HG03378 (cell line): ENCODE results near the gene KRTAP2-2.

Source experiments
- ATAC-seq: cut with Tn5 transposase; IDR thresholded peaks from one replicate; pipeline ENCODE4 v1.9.1; 2021; ENCODE audit warnings: mild to moderate bottlenecking, moderate library complexity; ENCODE audit not compliant: unreplicated experiment

Gene KRTAP2-2

DNA sequence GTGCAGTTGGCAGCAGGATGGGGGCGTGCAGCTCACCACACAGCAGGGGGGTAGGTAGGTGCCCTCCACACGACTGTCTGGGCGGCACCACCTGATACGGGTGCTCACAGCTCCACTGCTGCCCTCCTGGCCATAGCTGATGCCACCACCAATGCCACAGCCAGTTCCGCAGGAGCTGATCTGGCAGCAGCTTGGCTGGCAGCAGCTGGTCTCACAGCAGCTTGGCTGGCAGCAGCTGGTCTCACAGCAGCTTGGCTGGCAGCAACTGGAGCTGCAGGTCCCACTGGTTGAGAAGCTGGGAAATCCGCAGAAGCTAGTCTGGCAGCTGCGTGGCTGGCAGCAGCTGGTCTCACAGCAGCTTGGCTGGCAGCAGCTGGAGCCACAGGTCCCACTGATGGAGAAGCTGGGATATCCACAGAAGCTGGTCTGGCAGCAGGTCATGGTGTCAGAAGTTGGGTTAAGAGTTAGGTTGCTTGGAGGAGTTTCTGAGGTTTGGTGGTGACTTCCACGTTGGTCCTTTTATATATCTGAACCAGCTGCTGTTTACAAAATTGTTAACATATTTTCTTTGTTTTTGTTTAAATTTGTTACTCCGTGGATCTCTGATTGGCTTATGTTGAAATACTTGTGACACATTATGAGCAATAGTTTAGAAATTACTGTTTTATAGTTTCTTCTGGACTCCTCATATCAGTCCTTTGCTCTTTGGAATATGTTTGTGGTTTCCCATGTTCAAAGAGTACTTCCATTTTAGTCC, 28.1 kb downstream of the KRTAP2-2 start, which contains the start of gene KRTAP1-5:
KRTAP1-5 (minus strand) TSS at position 494 of the 757 bp plus-strand sequence; CDS start at position 441, 53 bp downstream.
- no peak for ATAC-seq

GRCh38 chr17:41024697-41025096, 30.3 kb downstream of the KRTAP2-2 start:
- ATAC-seq, result no peak

DNA sequence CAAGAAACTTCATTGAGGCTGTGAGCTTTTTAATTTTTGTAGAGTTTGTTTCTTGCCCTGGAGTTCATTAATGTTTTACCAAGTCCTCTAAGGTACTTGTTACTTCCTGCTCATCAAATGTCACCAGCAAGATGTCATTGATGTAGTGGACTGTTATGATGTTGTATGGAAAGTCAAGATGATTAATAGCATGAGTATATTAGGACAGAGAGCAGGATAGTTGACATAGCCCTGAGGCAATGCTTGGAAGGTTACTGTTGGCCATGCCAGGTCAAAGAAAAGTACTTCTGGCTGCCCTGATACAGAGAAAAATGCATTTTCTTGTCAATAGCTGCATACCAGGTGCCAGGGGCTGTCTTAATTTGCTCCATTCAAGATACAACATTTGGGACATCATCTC, 34.7 kb downstream of the KRTAP2-2 start:
- no peak for ATAC-seq

GRCh38 chr17:41019415-41019814, 35.6 kb downstream of the KRTAP2-2 start:
- no peak for ATAC-seq

- ATAC-seq, result no peak
Measured at GRCh38 chr17:41018541-41018940, 36.5 kb downstream of the KRTAP2-2 start.

DNA sequence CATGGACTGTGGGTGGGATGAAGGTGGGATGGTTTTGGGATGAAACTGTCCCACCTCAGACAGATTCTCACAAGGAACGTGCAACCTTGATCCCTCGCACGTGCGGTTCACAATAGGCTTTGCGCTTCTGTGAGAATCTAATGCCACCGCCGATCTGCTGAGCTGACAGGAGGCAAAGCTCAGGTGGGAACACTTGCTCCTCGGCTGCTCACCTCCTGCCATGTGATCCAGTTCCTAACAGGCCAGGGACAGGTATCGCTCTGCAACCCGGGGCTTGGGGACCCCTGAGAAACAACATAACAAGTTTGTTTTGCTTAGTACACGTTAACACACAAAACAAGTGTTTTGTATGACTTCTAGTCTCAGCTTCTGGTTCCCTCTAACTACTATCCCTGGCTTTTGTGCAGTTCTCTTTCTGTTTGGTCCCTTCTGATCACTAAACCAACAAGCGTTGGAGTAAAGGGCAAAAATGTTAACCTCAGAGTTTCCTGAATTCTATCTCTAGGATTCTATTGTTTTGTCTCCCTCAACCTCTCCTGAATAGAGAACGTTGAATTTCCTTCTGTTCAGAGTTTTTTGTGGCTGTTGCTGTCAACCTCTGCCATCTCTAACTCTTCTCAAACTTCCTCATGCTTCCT, 38.3 kb downstream of the KRTAP2-2 start:
- ATAC-seq, result no peak

DNA sequence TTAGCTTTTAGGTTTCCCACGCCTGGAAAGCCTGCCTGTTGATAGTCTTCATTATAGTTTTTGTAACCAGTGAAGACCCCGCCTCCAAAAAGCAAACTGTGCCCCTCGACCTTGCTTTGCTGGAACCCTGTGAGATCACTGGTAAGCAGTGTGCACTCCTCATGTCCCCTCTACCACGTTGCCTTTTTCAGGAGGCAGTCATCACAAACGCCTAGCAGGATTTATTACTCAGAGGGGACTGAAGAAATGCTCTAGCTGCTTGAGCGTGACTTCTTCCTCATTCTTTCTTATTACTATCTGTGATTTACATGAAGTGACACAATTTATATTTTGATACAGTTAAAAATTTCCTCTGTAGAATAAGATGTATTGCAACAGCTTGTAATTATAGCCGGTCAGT, 39.6 kb downstream of the KRTAP2-2 start:
- no peak for ATAC-seq

DNA sequence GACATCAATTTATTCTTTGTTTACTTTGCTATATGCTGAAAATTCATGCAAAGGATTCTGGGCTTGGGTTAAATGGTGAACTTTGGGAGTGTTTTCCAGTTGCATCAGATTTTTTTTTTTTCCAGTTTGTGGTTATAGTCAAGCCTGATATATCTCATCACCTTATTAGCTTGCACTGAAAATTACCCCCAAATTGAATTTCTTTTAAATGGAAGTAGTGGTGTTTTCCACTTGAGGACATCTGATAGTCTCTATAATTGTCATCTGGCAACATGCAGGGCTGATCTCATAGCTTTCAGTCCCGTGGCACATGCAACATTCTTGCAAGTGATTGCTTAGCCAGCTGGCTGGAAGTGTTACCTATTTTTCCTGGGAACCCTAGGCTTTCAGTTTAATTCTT, 41.4 kb downstream of the KRTAP2-2 start:
- ATAC-seq, result no peak

DNA sequence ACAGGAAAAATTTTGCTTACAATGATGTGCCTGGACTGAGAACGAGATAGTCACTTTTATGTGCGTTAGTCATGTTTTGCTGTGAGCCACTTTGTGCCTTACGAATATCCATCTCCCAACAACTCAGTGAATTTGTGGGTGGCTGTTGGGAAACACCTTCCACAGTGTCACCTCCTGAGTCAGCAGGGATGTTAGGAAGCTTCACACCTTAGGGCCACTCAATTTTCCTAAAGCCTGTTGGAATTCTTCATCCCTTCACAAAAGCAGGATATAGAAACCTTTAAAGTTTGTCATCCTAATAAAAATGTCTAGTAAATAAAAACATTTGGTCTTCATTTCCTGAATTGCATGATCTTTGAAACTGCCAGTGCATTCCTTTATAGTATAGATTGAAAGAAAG, 41.8 kb downstream of the KRTAP2-2 start:
- no peak for ATAC-seq

DNA sequence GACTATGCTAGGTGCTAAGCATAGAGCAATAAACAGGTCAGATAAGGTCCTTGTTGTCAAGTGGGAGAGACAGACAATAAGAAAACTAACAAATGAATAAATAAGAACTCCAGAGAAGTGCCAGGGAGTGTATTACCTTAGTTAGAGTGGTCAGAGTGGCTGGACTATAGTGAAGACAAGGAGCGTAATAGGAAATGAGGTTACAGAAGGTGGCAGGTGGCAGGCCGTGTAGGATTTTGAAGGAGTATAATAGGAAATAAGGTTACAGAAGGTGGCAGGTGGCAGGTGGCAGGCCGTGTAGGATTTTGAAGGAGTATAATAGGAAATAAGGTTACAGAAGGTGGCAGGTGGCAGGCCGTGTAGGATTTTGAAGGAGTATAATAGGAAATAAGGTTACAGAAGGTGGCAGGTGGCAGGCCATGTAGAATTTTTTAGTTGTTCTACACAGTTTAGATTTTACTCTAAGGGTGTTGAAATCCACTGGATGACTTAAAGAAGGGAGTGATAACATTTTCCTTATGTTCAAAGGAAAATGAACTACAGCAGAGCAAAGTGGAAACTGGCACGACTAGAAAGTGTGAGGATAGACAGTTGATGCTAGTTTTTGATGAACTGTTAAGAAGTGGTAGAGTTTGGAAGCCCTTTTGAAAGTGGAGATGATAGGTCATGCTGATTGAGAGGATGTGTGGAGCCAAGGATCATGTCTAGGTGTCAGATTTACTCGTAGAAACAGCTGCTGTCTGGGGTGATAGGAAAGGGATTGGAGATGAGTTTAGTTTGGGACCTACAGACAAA, 42.5 kb downstream of the KRTAP2-2 start:
- no peak for ATAC-seq

GRCh38 chr17:41010441-41010840, 44.6 kb downstream of the KRTAP2-2 start:
- no peak for ATAC-seq

DNA sequence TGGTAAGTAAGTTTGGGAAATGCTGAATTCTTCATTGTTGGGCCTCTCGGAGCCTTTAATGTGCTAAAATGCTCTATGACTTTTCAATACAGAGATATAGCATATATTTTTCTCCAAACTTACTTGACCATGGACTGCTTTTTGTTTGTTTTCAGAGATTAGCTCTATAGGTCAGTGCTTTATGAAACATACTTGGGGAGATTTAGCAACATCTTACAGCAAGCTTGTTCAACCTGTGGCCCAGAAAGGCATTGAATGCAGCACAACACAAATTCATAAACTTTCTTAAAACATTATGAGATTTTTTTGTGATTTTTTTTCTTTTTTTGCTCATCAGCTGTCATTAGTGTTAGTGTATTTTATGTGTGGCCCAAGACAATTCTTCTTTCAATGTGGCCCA, 45.1 kb downstream of the KRTAP2-2 start:
- ATAC-seq, result no peak

DNA sequence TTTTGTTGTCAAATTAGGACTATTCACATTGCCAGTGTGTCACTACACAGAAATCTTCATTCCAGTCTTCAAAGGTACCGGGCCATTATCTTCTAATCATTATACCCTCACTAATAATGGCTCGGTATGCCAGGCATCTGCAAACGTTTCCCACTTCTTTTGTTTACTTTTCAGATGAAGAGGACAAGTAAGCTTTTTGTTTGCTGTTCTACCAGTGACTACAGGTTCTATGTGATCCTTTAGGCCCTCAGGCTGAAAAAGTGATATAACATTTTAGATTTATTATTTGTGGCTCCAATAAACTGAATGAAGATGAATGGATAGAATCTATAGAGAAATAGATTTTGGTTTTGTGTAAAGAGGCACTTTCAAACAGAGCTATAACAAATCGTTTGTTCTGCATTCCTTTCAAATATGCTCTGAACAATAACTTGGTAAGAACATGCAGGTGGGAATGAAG, 45.7 kb downstream of the KRTAP2-2 start:
- ATAC-seq, result no peak

GRCh38 chr17:41008811-41009210, 46.2 kb downstream of the KRTAP2-2 start, which contains the start of gene KRTAP3-1:
TSS of gene KRTAP3-1 (minus strand) at chr17:41009128. CDS start at chr17:41009074, 54 bp downstream.
- no peak for ATAC-seq
